ENCODE results near the gene CYB5R3. TPM values are rescaled to one million over a fixed set of nuclear protein-coding genes. Genes with fewer than 3 reads are reported as not detected.
"Not testable (repeated sequence)": the region's sequence is repeated elsewhere in the genome, so short reads cannot be mapped to it uniquely, and the experiment has no call there.

Gene CYB5R3
- total RNA-seq, 1 experiment from 2014 or later: 172 TPM

DNA sequence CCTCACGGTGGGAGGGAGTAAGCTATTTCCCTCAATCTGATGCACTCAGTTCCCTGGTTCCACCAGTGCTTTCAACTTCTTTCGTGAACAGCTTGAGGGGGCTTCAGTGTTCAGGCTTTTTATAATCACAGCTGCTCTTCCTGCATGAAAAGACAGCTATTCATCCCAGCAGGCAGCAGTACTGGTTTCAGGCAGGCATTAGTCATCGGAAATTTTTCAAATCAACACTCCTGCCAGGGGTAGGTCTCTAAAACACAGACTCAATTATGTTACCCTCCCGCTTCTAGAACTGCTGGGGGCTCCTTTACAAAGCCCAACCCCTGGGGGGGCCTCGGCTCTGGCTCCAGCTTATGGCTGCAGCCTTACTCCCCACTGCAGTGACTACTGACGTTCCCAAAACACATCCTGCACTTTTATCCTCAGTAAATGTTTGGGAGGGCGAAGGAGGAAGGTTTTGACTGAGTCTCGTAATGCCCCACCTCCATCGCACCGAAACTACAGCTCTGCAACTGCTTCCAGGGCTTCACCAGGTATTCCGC lies 40.3 kb downstream of the CYB5R3 start:
- DNase-seq (ENCODE audit: low spot score): peak; percentile 95
- peaks cover 51% of the 10 kb centered on the region for H3K4me1 ChIP-seq (ENCODE audit: insufficient read depth, low read length, poor library complexity, severe bottlenecking)
- H3K36me3 ChIP-seq (ENCODE audit: insufficient read depth, low read length, poor library complexity, severe bottlenecking): peaks cover 21% of the 10 kb centered on the region
- intact Hi-C loops (cut with micrococcal nuclease; ENCODE audit: unreplicated experiment): no loop called here
- CTCF ChIA-PET: no interaction called here
- no TSS peak for BruUV-seq (replicated peaks)
- POLR2A ChIA-PET (ENCODE audit: low non-redundant PET): no interaction called here
- no peaks in the 10 kb centered on the region for H3K27me3 ChIP-seq (replicated peaks; ENCODE audit: insufficient read depth, low read depth, low read length, poor library complexity)
- TF ChIP-seq CTCF (conservative IDR thresholded peaks at IDR 0.05; ENCODE audit: low read depth, low read length) (no peak), EZH2 (IDR thresholded peaks at IDR 0.05; ENCODE audit: borderline replicate concordance, low read depth, low read length, poor library complexity, severe bottlenecking) (no peak)
- no peaks in the 10 kb centered on the region for H3K9me3 ChIP-seq (ENCODE audit: low read depth, low read length, poor library complexity, severe bottlenecking)
- peak overlapping the region; percentile 36 for H3K4me3 ChIP-seq (ENCODE audit: low read depth, low read length, poor library complexity, severe bottlenecking)
- H3K27ac ChIP-seq (ENCODE audit: low read depth, low read length, poor library complexity, severe bottlenecking): peak overlapping the region; percentile 95

DNA sequence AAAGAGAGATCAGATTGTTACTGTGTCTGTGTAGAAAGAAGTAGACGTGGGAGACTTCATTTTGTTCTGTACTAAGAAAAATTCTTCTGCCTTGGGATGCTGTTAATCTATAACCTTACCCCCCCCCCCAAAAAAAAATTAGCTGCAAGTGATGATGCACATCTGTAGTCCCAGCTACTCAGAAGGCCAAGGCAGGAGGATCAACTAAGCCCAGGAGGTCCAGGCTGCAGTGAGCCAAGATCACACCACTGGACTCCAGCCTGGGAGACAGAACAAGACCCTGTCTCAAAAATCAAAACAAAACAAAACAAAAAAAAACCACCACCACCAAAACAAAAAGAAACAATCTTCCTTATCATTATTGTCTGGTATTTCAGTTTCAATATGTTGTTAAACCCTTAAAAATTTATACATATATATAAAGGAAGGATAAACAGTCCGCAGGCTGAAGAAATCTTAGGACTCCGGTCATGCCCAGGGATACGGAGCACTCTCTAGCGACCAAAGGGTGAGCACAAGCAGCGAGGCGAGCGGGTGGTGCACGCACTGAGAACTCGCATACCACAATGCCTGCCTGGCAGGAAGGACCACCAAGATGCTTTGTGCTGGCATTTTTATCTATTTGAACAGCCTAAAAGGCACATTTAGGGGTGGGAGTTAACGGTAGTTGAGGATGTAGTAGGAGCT lies 40.9 kb downstream of the CYB5R3 start:
- Histone ChIP-seq H3K4me3 (ENCODE audit: low read depth, low read length, poor library complexity, severe bottlenecking) (peak overlapping the region; percentile 36), H3K36me3 (ENCODE audit: insufficient read depth, low read length, poor library complexity, severe bottlenecking) (peaks cover 27% of the 10 kb centered on the region), H3K27ac (ENCODE audit: low read depth, low read length, poor library complexity, severe bottlenecking) (peak overlapping the region; percentile 95), H3K4me1 (ENCODE audit: insufficient read depth, low read length, poor library complexity, severe bottlenecking) (peaks cover 49% of the 10 kb centered on the region), H3K9me3 (ENCODE audit: low read depth, low read length, poor library complexity, severe bottlenecking) (no peaks in the 10 kb centered on the region), H3K27me3 (replicated peaks; ENCODE audit: insufficient read depth, low read depth, low read length, poor library complexity) (no peaks in the 10 kb centered on the region)
- CTCF ChIA-PET: no interaction called here
- POLR2A ChIA-PET (ENCODE audit: low non-redundant PET): no interaction called here
- intact Hi-C loops (cut with micrococcal nuclease; ENCODE audit: unreplicated experiment): no loop called here
- DNase-seq (ENCODE audit: low spot score): no peak
- BruUV-seq (replicated peaks): no TSS peak
- TF ChIP-seq EZH2 (IDR thresholded peaks at IDR 0.05; ENCODE audit: borderline replicate concordance, low read depth, low read length, poor library complexity, severe bottlenecking) (no peak), CTCF (conservative IDR thresholded peaks at IDR 0.05; ENCODE audit: low read depth, low read length) (no peak)

GRCh38 chr22:42607641-42608040 lies 41.6 kb downstream of the CYB5R3 start:
- BruUV-seq (replicated peaks); H3K27me3 ChIP-seq (replicated peaks; ENCODE audit: insufficient read depth, low read depth, low read length, poor library complexity); H3K9me3 ChIP-seq (ENCODE audit: low read depth, low read length, poor library complexity, severe bottlenecking); DNase-seq (ENCODE audit: low spot score); POLR2A ChIA-PET (ENCODE audit: low non-redundant PET); intact Hi-C loops (cut with micrococcal nuclease; ENCODE audit: unreplicated experiment); H3K4me3 ChIP-seq (ENCODE audit: low read depth, low read length, poor library complexity, severe bottlenecking); CTCF ChIA-PET: not testable (repeated sequence)
- H3K27ac ChIP-seq (ENCODE audit: low read depth, low read length, poor library complexity, severe bottlenecking): peak overlapping the region; percentile 95
- peaks cover 34% of the 10 kb centered on the region for H3K36me3 ChIP-seq (ENCODE audit: insufficient read depth, low read length, poor library complexity, severe bottlenecking)
- peaks cover 43% of the 10 kb centered on the region for H3K4me1 ChIP-seq (ENCODE audit: insufficient read depth, low read length, poor library complexity, severe bottlenecking)

DNA sequence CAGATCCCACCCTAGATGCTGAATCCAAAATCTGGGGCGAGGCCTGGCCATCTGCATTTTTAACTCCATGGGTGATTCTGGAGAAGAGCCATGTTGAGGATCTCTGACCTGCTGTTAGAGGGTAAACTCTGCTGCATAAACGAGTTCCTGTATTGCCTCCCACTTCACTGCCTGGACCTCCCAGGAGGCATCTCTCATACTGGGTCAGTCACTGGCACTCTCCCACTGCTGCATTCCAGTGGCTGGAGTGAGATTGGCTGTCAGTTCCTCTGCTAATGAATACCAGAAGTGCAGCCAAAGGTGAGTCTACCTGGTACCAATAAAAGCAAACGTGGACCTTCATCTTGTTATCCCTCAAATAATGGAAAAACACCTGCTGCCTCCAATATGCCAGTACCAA lies 44.8 kb downstream of the CYB5R3 start:
- CTCF ChIA-PET: no interaction called here
- Histone ChIP-seq H3K4me3 (ENCODE audit: low read depth, low read length, poor library complexity, severe bottlenecking) (no peak overlapping the region), H3K27ac (ENCODE audit: low read depth, low read length, poor library complexity, severe bottlenecking) (no peak overlapping the region), H3K27me3 (replicated peaks; ENCODE audit: insufficient read depth, low read depth, low read length, poor library complexity) (no peaks in the 10 kb centered on the region), H3K9me3 (ENCODE audit: low read depth, low read length, poor library complexity, severe bottlenecking) (no peaks in the 10 kb centered on the region), H3K4me1 (ENCODE audit: insufficient read depth, low read length, poor library complexity, severe bottlenecking) (peaks cover 12% of the 10 kb centered on the region), H3K36me3 (ENCODE audit: insufficient read depth, low read length, poor library complexity, severe bottlenecking) (peaks cover 51% of the 10 kb centered on the region)
- intact Hi-C loops (cut with micrococcal nuclease; ENCODE audit: unreplicated experiment): no loop called here
- no peak for DNase-seq (ENCODE audit: low spot score)
- no TSS peak for BruUV-seq (replicated peaks)
- TF ChIP-seq EZH2 (IDR thresholded peaks at IDR 0.05; ENCODE audit: borderline replicate concordance, low read depth, low read length, poor library complexity, severe bottlenecking): no peak
- no peak for TF ChIP-seq CTCF (conservative IDR thresholded peaks at IDR 0.05; ENCODE audit: low read depth, low read length)
- POLR2A ChIA-PET (ENCODE audit: low non-redundant PET): no interaction called here
